Stimulated activated CD4-positive, alpha-beta T cell treated with anti-CD3 and anti-CD28 coated beads, TNF-alpha, amount 100 ng/mL, for 4 hours (primary cell): ENCODE measurements around the gene TIMM10B.

Experiments used
- DNase-seq, 3 experiments: peaks; one replicate each; pipeline ENCODE4 v3.0.0-alpha.2; 2020; ENCODE audit warnings: low read depth in 3 of 3

TIMM10B gene

GRCh38 chr11:6481012-6481923 lies at the start of gene TIMM10B, which contains the start of gene ARFIP2:
Gene TIMM10B, plus strand, starts transcription at chr11:6481501. Its CDS starts 16 bp downstream, at chr11:6481517.
Gene ARFIP2, minus strand, starts transcription at chr11:6481331. Its CDS starts 910 bp downstream, at chr11:6480421.
- DNase-seq = peak; percentile 88 to 91 (median 90)

GRCh38 chr11:6431861-6432260 lies 49.4 kb upstream of the TIMM10B start:
- DNase-seq = no peak

GRCh38 chr11:6433998-6434660 lies 47.2 kb upstream of the TIMM10B start:
- no peak for DNase-seq

GRCh38 chr11:6437423-6437822 lies 43.9 kb upstream of the TIMM10B start:
- no peak for DNase-seq

- no peak for DNase-seq
Observed at GRCh38 chr11:6437993-6438392, 43.3 kb upstream of the TIMM10B start.

GRCh38 chr11:6438979-6439571 lies 42.2 kb upstream of the TIMM10B start:
- DNase-seq = peak in 1 of 3 experiments; percentile 9

GRCh38 chr11:6440906-6441358 lies 40.4 kb upstream of the TIMM10B start, which contains the start of gene HPX:
Gene HPX, minus strand, starts transcription at chr11:6440987. Its CDS starts 24 bp downstream, at chr11:6440963.
- DNase-seq = no peak

GRCh38 chr11:6442441-6442840 lies 38.9 kb upstream of the TIMM10B start:
- DNase-seq = no peak

- DNase-seq = peak; percentile 23 to 31 (median 27)
Observed at GRCh38 chr11:6443269-6444003, 37.9 kb upstream of the TIMM10B start.

GRCh38 chr11:6448574-6448973 lies 32.7 kb upstream of the TIMM10B start:
- no peak for DNase-seq

GRCh38 chr11:6452219-6452618 lies 29.1 kb upstream of the TIMM10B start:
- DNase-seq = no peak

- no peak for DNase-seq
Observed at GRCh38 chr11:6453152-6453551, 28.1 kb upstream of the TIMM10B start.

- DNase-seq = no peak
Observed at GRCh38 chr11:6455070-6455469, 26.2 kb upstream of the TIMM10B start.

- no peak for DNase-seq
Observed at GRCh38 chr11:6456361-6457073, 24.8 kb upstream of the TIMM10B start.

GRCh38 chr11:6457581-6458320 lies 23.6 kb upstream of the TIMM10B start:
- no peak for DNase-seq

GRCh38 chr11:6458352-6459098 lies 22.8 kb upstream of the TIMM10B start:
- DNase-seq = no peak

GRCh38 chr11:6459099-6459450 lies 22.2 kb upstream of the TIMM10B start:
- DNase-seq = no peak

GRCh38 chr11:6468712-6469495 lies 12.4 kb upstream of the TIMM10B start:
- DNase-seq = no peak

- no peak for DNase-seq
Observed at GRCh38 chr11:6469599-6469998, 11.7 kb upstream of the TIMM10B start.
